SK-N-SH (cell line): Measurements from ENCODE around the gene CD274.

Source experiments
- MEF2A ChIP-seq: IDR thresholded peaks from 2 replicates; pipeline ENCODE4 v1.4.0; 2012; ENCODE audit warnings: low read depth, borderline replicate concordance
- POLR2AphosphoS5 ChIP-seq: IDR thresholded peaks from 2 replicates; pipeline ENCODE4 v1.6.1; 2012; ENCODE audit warnings: low read depth, low read length
- RAD21 ChIP-seq: IDR thresholded peaks from 2 replicates; pipeline ENCODE4 v1.6.1; 2012; ENCODE audit warnings: mild to moderate bottlenecking, low read length
- SIN3A ChIP-seq: IDR thresholded peaks from 2 replicates; pipeline ENCODE4 v1.6.1; 2012; ENCODE audit warnings: low read depth, mild to moderate bottlenecking, low read length, moderate library complexity, borderline replicate concordance

- TF ChIP-seq POLR2AphosphoS5 (no peak), MEF2A (no peak), RAD21 (no peak), SIN3A (no peak)
These were observed 60.6 kb downstream of the CD274 start for GRCh38 chr9:5510989-5511388.
